Stimulated activated CD4-positive, alpha-beta T cell treated with anti-CD3 and anti-CD28 coated beads, Interleukin-1b, Interleukin-23, amount 100 ng/mL, for 24 hours (primary cell): Measurements from ENCODE around the gene ATP6V1C2.

Experiments
- DNase-seq, 4 experiments: peaks; one replicate each; pipeline ENCODE4 v3.0.0-alpha.2; 2020; ENCODE audit warnings: low read depth in 4 of 4, low spot score in 1 of 4

Gene ATP6V1C2

DNA sequence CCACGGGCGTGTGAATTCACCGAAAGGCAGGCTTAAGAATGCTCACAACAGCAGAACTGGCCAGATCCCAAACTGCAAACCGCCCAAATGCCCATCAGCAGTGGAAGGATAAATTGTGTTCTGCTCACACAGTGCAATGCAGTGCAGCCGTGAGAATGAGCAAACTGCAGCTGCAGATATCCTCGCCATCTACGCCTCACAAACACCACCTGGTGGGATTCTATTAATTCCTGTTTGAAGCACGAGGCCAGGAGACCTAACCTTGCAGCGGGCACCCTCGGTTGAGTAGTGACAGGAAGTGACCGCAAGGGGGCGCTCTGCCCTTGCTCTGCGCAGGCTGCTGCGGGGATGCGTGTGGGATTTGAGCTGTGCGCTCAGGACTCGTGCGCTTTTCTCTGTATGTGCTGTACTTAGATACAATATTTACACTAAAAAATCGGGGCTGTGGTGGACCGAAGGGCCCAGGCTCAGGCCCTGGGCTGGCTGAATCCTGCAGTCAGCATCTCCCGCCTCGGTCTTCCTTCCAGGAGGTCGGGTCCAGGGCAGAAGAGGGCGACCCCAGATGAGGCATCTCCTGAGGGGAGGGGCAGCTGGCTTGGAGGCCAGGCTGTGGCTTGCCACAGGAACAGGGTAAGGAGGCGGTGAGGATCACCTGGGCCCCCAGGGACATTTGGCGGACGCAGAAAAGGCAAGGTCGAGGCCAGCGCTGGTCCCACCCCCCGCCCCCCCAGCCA, 110.9 kb downstream of the ATP6V1C2 start:
- DNase-seq: peak; percentile 70 to 79 (median 76)

- DNase-seq: no peak
Measured at GRCh38 chr2:10833021-10833420, 111.6 kb downstream of the ATP6V1C2 start.

GRCh38 chr2:10834068-10834655, 112.7 kb downstream of the ATP6V1C2 start:
- no peak for DNase-seq
